Measurements from ENCODE around the gene PFKFB2.

DNA sequence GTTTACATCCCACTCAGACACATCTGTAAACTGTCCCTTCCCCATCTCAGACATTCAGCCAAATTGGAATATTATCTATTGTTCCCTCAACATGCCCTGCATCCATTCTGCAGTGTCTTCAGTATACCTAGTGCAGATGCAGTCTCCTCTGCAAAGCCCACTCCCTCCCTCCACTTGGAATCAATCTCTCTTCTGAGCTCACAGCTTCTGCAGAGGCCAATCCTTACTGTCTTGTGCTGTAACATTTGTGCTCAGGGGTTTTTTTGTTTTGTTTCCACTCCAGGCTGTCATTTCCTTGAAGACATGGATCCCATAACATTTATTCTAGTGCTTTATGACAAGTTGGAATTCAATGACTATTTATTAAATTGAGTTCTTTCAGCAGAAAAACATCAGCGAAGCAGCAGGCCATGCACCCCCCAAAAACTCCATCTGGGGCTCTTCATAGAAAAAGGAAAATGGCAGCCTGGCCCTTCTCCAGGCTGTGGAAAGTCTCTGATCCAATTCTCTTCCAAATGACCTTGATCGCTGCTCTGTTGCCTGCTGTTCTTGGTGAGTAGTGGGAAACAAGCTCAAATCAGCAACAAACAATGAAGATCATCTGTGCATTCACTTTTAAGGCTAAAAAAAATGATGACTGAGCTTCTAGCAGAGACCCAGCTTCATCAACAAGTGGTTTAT lies 59.7 kb downstream of the PFKFB2 start:
- TF ChIP-seq, protein P1, sequence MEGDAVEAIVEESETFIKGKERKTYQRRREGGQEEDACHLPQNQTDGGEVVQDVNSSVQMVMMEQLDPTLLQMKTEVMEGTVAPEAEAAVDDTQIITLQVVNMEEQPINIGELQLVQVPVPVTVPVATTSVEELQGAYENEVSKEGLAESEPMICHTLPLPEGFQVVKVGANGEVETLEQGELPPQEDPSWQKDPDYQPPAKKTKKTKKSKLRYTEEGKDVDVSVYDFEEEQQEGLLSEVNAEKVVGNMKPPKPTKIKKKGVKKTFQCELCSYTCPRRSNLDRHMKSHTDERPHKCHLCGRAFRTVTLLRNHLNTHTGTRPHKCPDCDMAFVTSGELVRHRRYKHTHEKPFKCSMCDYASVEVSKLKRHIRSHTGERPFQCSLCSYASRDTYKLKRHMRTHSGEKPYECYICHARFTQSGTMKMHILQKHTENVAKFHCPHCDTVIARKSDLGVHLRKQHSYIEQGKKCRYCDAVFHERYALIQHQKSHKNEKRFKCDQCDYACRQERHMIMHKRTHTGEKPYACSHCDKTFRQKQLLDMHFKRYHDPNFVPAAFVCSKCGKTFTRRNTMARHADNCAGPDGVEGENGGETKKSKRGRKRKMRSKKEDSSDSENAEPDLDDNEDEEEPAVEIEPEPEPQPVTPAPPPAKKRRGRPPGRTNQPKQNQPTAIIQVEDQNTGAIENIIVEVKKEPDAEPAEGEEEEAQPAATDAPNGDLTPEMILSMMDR (IDR thresholded peaks at IDR 0.05) = no peak
- TF ChIP-seq POLR2AphosphoS5 (IDR thresholded peaks at IDR 0.05; ENCODE audit: low read depth, low read length) (no peak), SIN3A (IDR thresholded peaks at IDR 0.05; ENCODE audit: borderline replicate concordance, insufficient read depth, low read depth, low read length) (no peak)
